LoVo (cell line): ENCODE results near the gene SHANK1.

Experiments used
- DNase-seq: peaks from one replicate; pipeline ENCODE4 v3.0.0-alpha.2; 2016; ENCODE audit warnings: low spot score

Gene SHANK1

GRCh38 chr19:50728084-50728737 is 8.6 kb upstream of the SHANK1 start:
- DNase-seq = no peak

- DNase-seq = no peak
These were observed 6.3 kb upstream of the SHANK1 start for GRCh38 chr19:50725911-50726230.

DNA sequence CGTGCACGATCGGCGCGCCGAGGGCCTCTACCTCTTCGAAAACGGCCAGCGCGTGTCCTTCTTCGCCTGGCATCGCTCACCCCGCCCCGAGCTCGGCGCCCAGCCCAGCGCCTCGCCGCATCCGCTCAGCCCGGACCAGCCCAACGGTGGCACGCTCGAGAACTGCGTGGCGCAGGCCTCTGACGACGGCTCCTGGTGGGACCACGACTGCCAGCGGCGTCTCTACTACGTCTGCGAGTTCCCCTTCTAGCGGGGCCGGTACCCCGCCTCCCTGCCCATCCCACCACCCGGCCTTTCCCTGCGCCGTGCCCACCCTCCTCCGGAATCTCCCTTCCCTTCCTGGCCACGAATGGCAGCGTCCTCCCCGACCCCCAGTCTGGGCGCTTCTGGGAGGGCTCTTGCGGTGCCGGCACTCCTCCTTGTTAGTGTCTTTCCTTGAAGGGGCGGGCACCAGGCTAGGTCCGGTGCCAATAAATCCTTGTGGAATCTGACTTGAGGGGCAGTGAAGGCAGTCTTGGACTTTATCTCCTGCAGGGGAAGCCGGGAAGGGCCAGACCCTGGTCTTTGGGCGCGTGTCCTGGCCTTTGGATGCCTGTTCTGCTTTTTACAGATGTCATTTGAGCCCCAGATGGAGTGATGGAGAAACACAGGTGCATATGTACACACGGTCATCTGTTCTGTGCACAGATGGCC is 5.8 kb upstream of the SHANK1 start:
- peak; percentile 9 for DNase-seq

DNA sequence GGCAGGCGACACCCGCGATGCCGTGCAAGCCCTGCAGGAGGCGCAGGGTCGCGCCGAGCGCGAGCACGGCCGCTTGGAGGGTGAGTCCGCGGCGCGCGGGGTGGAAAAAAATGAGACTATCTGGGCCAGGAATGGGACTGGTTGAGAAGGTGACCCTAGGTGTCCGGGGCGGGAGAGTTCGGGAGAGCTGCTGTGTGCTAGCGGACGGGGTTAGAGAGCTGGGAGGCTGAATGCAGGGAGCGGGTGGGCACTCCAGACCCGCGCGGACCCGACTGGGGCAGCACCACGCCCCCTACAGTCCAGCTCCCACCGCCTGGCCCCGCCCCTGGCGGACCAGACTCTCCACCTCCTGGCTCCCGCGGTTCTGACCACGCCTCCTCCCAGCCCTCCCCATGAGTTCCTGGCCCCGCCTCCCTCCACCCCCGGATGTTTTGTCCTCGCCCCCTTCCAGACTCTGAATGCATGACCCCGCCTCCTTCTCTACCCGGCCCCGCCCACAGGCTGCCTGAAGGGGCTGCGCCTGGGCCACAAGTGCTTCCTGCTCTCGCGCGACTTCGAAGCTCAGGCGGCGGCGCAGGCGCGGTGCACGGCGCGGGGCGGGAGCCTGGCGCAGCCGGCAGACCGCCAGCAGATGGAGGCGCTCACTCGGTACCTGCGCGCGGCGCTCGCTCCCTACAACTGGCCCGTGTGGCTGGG is 5.1 kb upstream of the SHANK1 start:
- DNase-seq = peak; percentile 99

DNA sequence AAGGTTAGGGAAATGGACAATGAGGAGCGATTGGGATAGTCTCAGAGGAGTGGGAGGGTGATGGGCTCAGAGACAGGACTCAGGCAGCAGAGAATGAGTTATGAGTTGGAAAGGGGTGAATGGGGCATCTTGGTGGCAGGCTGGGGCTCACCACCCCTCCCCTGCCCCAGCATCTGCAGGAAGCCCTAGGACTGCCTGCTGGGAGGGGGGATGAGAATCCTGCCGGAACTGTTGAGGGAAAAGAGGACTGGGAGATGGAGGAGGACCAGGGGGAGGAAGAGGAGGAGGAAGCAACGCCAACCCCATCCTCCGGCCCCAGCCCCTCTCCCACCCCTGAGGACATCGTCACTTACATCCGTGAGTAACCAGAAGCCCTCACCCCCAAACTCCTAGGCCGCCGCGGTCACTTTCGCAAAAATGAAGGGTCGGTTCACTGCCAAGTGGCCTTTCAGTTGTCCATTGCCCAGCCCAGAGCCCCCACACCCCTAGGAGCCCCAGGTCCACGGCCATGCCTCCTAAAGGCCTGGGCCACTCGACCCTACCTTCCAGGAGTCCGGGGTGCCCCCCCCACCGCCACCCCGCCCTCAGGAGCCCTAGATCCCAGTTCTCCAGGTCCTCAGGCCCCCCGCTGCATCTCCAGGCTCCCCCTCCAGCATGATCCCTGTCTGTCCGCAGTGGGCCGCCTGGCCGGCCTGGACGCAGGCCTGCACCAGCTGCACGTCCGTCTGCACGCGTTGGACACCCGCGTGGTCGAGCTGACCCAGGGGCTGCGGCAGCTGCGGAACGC is 4.3 kb upstream of the SHANK1 start:
- no peak for DNase-seq

GRCh38 chr19:50723069-50723468 is 3.5 kb upstream of the SHANK1 start, which contains the start of gene CLEC11A:
Gene CLEC11A, plus strand, starts transcription at chr19:50723364. Its CDS starts 162 bp downstream, at chr19:50723526.
- no peak for DNase-seq

GRCh38 chr19:50722201-50723013 is 2.8 kb upstream of the SHANK1 start:
- no peak for DNase-seq

DNA sequence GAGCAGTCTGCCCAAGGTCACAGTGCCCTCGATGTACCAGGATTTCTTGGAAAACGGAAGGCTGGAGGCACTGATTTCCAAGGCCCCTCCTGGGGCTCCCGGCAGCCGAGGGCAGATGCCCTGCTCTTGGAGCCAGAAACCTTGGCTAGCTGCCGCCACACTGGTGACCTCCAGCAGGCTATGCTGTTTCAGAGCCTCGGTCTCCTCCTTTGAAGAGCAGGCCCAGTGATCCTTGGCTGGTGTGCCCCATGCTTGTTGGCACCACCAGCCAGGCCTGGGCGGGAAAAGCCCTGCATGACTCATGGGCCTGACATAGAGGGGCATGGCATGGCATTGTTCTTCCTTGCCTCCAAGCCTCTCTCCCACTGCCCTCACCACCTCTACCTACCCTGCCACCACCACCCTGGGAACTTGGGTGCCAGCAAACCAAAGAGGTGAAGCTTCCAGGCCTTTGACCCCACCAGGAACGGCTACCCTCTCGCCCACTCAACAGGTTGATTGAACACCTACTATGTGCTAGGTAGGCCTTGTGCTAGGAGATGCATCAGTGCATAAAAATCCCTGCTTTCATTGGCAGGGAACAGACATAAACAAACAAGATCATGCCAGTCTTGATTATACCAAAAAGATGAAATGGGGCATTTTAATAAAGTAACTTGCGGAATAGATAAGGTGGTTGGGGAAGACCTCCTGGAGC is 2.0 kb upstream of the SHANK1 start:
- DNase-seq = no peak

GRCh38 chr19:50720921-50721381 is 1.3 kb upstream of the SHANK1 start:
- DNase-seq = no peak

- no peak for DNase-seq
These were observed 749 bp upstream of the SHANK1 start for GRCh38 chr19:50720181-50720920.

DNA sequence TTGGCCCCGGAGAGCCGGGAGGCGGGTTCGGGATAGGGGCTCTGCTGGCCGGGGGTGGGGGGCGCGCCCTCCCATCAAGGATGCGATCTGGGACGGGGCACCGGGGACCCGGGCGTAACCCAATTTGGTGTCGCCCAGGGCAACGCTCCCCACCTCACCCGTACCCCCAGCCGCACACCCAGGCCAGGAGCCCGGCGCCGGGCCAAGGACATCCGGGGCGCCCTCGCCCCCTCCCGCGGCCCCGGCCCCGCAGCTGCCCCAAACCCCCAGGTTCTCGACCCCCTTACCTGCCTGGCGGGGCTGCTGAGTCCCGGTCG is 525 bp downstream of the SHANK1 start:
- DNase-seq = no peak

GRCh38 chr19:50718255-50719118 is 1.1 kb downstream of the SHANK1 start:
- no peak for DNase-seq

- DNase-seq = no peak
These were observed 1.7 kb downstream of the SHANK1 start for GRCh38 chr19:50717891-50718254.

GRCh38 chr19:50717026-50717723 is 2.4 kb downstream of the SHANK1 start:
- no peak for DNase-seq

- no peak for DNase-seq
These were observed 3.2 kb downstream of the SHANK1 start for GRCh38 chr19:50716178-50717025.

- no peak for DNase-seq
These were observed 5.9 kb downstream of the SHANK1 start for GRCh38 chr19:50713556-50714236.

- no peak for DNase-seq
These were observed 6.8 kb downstream of the SHANK1 start for GRCh38 chr19:50712833-50713232.
